GM19240 (cell line): ENCODE results near the gene HSPB2.

Source experiments
- DNase-seq: peaks from one replicate; pipeline ENCODE4 v3.0.0; 2011; ENCODE audit warnings: low spot score; ENCODE audit not compliant: insufficient read length

HSPB2 gene

DNA sequence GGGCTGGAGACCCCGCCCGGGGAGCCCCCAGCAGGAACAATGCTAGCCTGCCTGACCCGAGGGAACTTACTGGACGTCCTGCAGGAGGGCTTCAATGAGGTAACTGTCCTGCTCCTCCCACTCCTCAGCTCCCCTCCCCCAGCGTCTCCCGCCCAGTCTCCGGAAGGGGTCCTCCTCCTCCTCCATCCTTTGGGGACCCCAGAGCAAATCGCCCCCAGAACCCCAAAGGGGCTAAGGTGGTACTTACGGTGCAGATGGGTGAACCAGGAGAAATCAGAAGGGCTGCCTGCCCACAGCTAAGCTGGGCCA, 24.9 kb downstream of the HSPB2 start:
- no peak for DNase-seq

DNA sequence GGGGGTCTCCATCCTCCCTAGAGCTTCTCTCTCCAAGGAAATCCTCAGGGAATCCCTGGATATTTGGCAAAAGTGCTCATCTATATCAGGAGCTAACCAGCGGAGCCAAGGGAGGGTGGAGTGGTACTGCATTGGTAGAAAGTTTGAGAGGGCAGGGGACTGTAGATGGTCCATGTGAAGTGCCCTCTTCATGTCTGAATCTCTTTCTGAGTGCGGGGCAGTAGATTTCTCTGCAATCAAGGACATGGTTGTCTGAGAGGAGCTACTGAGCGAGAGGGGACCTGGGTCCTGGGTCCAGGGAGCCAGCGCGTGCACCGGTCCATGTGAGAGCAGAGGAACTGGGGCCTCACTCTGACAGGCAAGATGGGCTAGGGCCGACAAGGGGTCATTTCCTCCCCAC, 25.3 kb downstream of the HSPB2 start:
- no peak for DNase-seq

GRCh38 chr11:111938687-111939160, 26.2 kb downstream of the HSPB2 start:
- peak; percentile 47 for DNase-seq

GRCh38 chr11:111939836-111940604, 27.5 kb downstream of the HSPB2 start:
- DNase-seq: no peak

DNA sequence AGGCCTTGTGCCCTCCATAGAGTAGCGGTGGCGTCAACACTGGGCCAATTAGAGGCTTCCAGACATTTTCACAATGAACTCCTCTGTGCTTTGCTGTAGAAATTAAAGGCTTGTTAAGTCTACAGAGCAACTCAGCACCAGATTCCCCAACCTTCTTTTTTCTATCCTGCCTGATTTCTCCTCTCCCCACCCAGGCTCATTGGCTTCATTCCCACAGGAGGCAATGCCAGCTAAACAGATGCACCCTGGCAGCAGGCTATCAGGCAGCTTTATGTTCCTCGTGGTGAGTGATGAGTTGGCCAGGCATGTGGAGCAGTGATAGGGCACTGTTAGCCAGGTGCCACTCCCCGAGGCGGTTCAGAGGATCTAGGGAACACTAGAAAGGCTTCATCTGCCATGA, 29.4 kb downstream of the HSPB2 start:
- no peak for DNase-seq

DNA sequence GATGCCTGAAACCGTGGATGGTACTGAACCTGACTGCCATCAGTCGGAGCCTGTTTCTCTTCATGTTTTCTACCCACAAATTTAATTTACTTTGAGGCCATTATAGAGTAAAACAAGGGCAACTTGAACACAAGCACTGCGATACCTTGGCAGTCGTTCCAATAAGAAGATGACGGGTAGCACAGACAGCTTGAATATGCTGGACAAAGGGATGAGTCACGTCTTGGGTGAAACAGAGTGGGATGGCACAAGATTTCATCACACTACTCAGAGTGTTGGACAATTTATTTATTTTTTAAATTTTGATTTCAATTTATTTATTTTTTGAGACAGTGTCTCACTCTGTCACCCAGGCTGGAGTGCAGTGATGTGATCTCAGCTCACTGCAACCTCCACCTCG, 30.3 kb downstream of the HSPB2 start:
- no peak for DNase-seq

DNA sequence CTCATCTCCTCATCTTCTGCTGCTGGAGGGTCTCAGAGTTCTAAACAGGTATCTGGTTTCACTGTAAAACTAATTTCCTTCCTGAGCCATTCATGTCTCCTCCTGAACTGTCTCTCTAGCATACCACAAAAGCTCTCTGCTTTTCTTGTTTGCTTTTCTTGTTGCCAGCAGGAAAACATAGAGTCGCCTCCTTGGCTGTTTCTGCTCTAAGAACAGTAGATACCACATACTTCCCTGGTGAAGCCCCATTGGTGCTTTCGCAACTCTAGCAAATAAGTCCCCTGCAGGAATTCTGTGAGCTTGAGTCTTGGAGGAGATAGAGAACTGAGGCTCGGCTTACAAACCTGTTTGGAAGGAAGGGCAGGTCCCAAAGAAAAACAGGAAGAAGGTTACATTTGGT, 31.6 kb downstream of the HSPB2 start:
- DNase-seq: no peak

DNA sequence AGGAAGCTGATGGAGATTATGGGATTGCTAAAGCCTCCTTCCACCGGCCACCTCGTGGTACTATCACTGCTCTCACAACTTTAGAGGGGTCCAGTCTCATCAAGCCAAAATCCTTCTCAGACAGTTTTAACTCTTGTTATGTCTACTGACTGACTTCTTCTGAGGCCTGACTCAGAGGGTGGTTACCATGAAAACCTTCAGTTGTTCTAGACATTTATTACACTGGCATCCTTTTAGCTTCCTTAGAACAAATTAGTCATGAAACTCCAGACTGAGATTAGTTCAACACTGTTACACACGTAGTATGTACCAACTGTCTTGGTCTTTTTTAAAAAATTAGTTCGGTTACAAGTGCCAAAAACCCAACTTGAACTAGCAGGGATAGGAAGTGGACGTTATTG, 32.1 kb downstream of the HSPB2 start:
- no peak for DNase-seq

DNA sequence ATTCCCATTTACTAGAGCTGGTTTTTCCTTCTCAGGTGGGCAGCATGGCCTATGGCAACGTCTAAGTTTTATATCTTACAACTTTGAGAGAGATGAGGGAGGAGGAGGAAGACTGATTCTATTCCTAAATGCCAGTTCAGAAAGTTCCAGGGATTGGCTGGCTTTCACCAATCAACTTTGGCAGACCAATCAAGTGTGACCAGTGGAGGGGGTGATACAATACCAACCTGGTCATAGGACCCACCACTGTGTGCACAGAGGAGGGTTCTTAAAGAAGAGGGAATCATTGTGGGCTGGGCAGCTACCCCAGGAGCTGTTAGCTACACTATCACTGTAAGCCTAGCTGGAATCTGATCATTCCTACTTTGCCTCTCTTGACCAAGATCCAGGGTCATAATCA, 32.7 kb downstream of the HSPB2 start:
- no peak for DNase-seq

- no peak for DNase-seq
Measured at GRCh38 chr11:111946499-111946898, 34.0 kb downstream of the HSPB2 start.

DNA sequence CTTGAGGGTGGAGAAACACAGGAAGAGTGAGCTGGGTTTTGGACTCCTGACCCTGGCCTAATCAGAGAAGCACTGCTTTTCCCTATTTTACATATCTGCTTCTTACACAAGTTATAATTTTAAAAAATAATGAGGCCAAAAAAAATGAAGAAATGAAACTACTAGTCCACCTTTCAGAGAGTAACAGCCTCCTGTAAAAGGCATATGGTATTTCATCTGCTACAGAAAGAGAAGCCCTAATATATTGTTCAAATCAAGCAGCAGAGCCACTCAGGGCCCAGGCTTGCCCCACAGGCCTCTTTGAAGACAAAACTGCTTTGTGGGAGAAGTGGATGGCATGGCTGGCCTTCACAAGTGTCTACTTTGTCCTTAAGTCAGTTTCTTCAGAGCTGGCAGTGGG, 34.6 kb downstream of the HSPB2 start:
- DNase-seq: no peak

- DNase-seq: no peak
Measured at GRCh38 chr11:111949519-111950426, 37.2 kb downstream of the HSPB2 start.

- DNase-seq: no peak
Measured at GRCh38 chr11:111951565-111951964, 39.0 kb downstream of the HSPB2 start.

- DNase-seq: no peak
Measured at GRCh38 chr11:111954154-111954553, 41.6 kb downstream of the HSPB2 start.

GRCh38 chr11:111957663-111958444, 45.3 kb downstream of the HSPB2 start:
- DNase-seq: no peak

DNA sequence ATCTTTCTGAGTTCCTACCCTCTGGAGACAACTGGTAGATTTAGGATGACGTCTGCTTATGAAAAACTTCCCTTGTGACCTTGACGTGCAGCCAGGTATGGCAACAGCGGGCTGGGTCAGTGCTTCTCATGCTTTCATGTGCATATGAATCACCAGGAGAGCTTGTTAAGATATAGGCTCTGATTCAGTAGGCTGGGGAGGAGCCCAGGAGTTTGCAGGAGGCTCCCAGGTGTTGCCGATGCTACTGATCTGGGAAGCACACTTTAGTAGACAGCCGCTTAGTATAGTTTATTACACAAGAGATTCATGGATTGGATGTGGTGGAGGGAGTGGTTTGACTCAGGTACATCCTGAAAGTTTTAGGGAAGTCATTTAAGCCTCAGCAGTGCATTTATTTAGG, 48.4 kb downstream of the HSPB2 start:
- no peak for DNase-seq

GRCh38 chr11:111961389-111962300, 49.1 kb downstream of the HSPB2 start:
- no peak for DNase-seq
